ENCODE results near the gene PON2. TPM values are rescaled to one million over a fixed set of nuclear protein-coding genes. Genes with fewer than 3 reads are reported as not detected.

PON2 gene
- total and polyA plus RNA-seq, 2 of the 8 experiments (the other 6 are each of a cell fraction or from before 2014, with no cell fraction given) = 20.6 to 31.0 TPM

- H3K4ac ChIP-seq (replicated peaks; ENCODE audit: insufficient read length, low read depth, low read length) = no peak overlapping the region
- H3K14ac ChIP-seq (ENCODE audit: insufficient read length) = no peak overlapping the region
- no peak overlapping the region for H4K5ac ChIP-seq (ENCODE audit: insufficient read length, low read depth, low read length)
- no peak overlapping the region for H3K4me3 ChIP-seq (ENCODE audit: extremely low read depth in 1 of 4, insufficient read depth in 2 of 4, low read depth in 3 of 4, low read length in 4 of 4)
- H3K27me3 ChIP-seq (replicated peaks in 1 of 4; ENCODE audit: control insufficient read depth in 3 of 4, extremely low read depth in 1 of 4, insufficient read depth in 3 of 4, low read length in 3 of 4) = no peaks in the 10 kb centered on the region
- H3K36me3 ChIP-seq (ENCODE audit: control insufficient read depth in 2 of 4, insufficient read depth in 4 of 4, low read length in 3 of 4) = no peaks in the 10 kb centered on the region
- H3K79me1 ChIP-seq (ENCODE audit: low read depth, low read length) = no peaks in the 10 kb centered on the region
- no peak overlapping the region for H3K27ac ChIP-seq (ENCODE audit: low read depth, low read length)
- ChIA-PET CTCF (ENCODE audit: partially characterized antibody) (interaction anchor here (2.1 to 3.0 kb wide), 2 partner anchors 82 to 85 kb away, joined by 8 to 11 read pairs; no protein-coding TSS in a partner anchor), POLR2A (ENCODE audit: partially characterized antibody) (no interaction called here)
- no peak overlapping the region for H3K18ac ChIP-seq (ENCODE audit: extremely low read depth, low read length)
- H3K4me2 ChIP-seq (ENCODE audit: insufficient read depth in 1 of 2, low read depth in 2 of 2, low read length in 2 of 2) = no peak overlapping the region
- H2BK15ac ChIP-seq (ENCODE audit: low read length) = no peak overlapping the region
- H3K23ac ChIP-seq (ENCODE audit: insufficient read length) = no peak overlapping the region
- no peaks in the 10 kb centered on the region for H4K20me1 ChIP-seq (replicated peaks in 1 of 2; ENCODE audit: control insufficient read depth in 1 of 2, insufficient read depth in 2 of 2, low read length in 2 of 2)
- no peaks in the 10 kb centered on the region; a peak in 1 of 7 replicates for H3K4me1 ChIP-seq (replicated peaks in 1 of 4; ENCODE audit: control insufficient read depth in 3 of 4, insufficient read depth in 4 of 4, low read length in 3 of 4)
- H2BK5ac ChIP-seq (ENCODE audit: low read depth, low read length) = no peak overlapping the region
- no peak overlapping the region for H3K9ac ChIP-seq (replicated peaks in 1 of 4; ENCODE audit: extremely low read depth in 1 of 4, low read depth in 3 of 4, low read length in 3 of 4)
- H2BK12ac ChIP-seq (ENCODE audit: low read depth, low read length) = no peak overlapping the region
- no peak overlapping the region for H2BK120ac ChIP-seq (replicated peaks; ENCODE audit: low read depth, low read length)
- H4K91ac ChIP-seq (replicated peaks; ENCODE audit: insufficient read length, low read length) = no peak overlapping the region
- H2AFZ ChIP-seq (ENCODE audit: low read length) = no peak overlapping the region
- H3K23me2 ChIP-seq (ENCODE audit: low read depth, low read length) = no peaks in the 10 kb centered on the region
- no peak overlapping the region for H3K56ac ChIP-seq (replicated peaks; ENCODE audit: insufficient read length, low read depth, low read length)
- 81% methylated on average over 3 of the region's 3 CpGs; no CpG with 5 or more reads in 1 of the 2 experiments for WGBS, 2 experiments (ENCODE audit: extremely low coverage in 1 of 2, insufficient coverage in 1 of 2, insufficient read length in 1 of 2, insufficient replicate concordance in 2 of 2, low coverage in 1 of 2, low lambda C conversion rate in 2 of 2, missing lambda C conversion rate in 1 of 2)
- FAIRE-seq = no peak
- no peak overlapping the region for H2BK20ac ChIP-seq (ENCODE audit: low read length)
- H3K79me2 ChIP-seq (ENCODE audit: control insufficient read depth in 1 of 2, insufficient read depth in 2 of 2, low read length in 2 of 2) = no peaks in the 10 kb centered on the region
- TF ChIP-seq CBX8 (IDR thresholded peaks at IDR 0.05; ENCODE audit: borderline replicate concordance, low read depth, low read length) = no peak
- TF ChIP-seq JUND (IDR thresholded peaks at IDR 0.05; ENCODE audit: low read length) = no peak
- TF ChIP-seq BACH1 (IDR thresholded peaks at IDR 0.05; ENCODE audit: low read length) = no peak
- TF ChIP-seq CTBP2 (IDR thresholded peaks at IDR 0.05; ENCODE audit: borderline replicate concordance, insufficient read depth, insufficient read length, low read length) = no peak
- no peak for TF ChIP-seq CHD1 (IDR thresholded peaks at IDR 0.05; ENCODE audit: low read depth, low read length)
- no peak for TF ChIP-seq PHF8 (conservative IDR thresholded peaks at IDR 0.05; ENCODE audit: low read depth, low read length)
- TF ChIP-seq POLR2A (IDR thresholded peaks at IDR 0.05; ENCODE audit: control extremely low read depth in 1 of 2, low read depth in 2 of 2, low read length in 2 of 2) = no peak
- no peak for TF ChIP-seq MAFK (IDR thresholded peaks at IDR 0.05; ENCODE audit: low read depth, low read length)
- DNase-seq (ENCODE audit: low read depth in 1 of 2, low spot score in 2 of 2) = no peak
- no peaks in the 10 kb centered on the region for H3K9me3 ChIP-seq (ENCODE audit: insufficient read depth in 2 of 2, low read depth in 1 of 2, low read length in 1 of 2)
- H4K8ac ChIP-seq (ENCODE audit: extremely low read depth, insufficient read depth, low read length) = no peak overlapping the region
- no peak overlapping the region for H2AK5ac ChIP-seq (ENCODE audit: low read depth, low read length)
Measured at GRCh38 chr7:95394370-95394769, 40.5 kb downstream of the PON2 start.
